Inflammatory macrophage treated with lipopolysaccharide for 4 hours (primary cell): ENCODE data around the gene FOXR1.

Source experiments
- DNase-seq: peaks from one replicate; pipeline ENCODE4 v3.0.0-alpha.2; 2020

FOXR1 gene

GRCh38 chr11:119027561-119028345, 56.2 kb downstream of the FOXR1 start:
- DNase-seq: no peak

- peak; percentile 33 for DNase-seq
These were observed 56.9 kb downstream of the FOXR1 start for GRCh38 chr11:119028346-119029068.

GRCh38 chr11:119029069-119029339, 57.4 kb downstream of the FOXR1 start:
- no peak for DNase-seq

GRCh38 chr11:119029340-119030028, 57.9 kb downstream of the FOXR1 start:
- peak; percentile 42 for DNase-seq

- DNase-seq: no peak
These were observed 58.4 kb downstream of the FOXR1 start for GRCh38 chr11:119030029-119030328.

GRCh38 chr11:119030329-119031047, 58.9 kb downstream of the FOXR1 start, which contains the start of gene SLC37A4:
Gene SLC37A4 (minus strand): TSS chr11:119030877.
- peak; percentile 99 for DNase-seq
